Retinal pigment epithelial cell (primary cell): Measurements from ENCODE around the gene LYL1.

Experiments
- DNase-seq: peaks from one replicate; pipeline ENCODE4 v3.0.0-alpha.2; 2010; ENCODE audit warnings: low read depth
- H3K4me3 ChIP-seq: 2 replicates; pipeline ENCODE4 v1.5.1; 2011; ENCODE audit warnings: mild to moderate bottlenecking, low read length, control low read depth, moderate library complexity
- CTCF ChIP-seq: conservative IDR thresholded peaks from 2 replicates; pipeline ENCODE4 v1.5.1; 2011; ENCODE audit warnings: low read depth, low read length, control low read depth, inconsistent platforms

Gene LYL1

GRCh38 chr19:13120031-13120430 lies 17.4 kb upstream of the LYL1 start:
- TF ChIP-seq CTCF: no peak
- no peak overlapping the region for H3K4me3 ChIP-seq
- DNase-seq: no peak

- no peak for TF ChIP-seq CTCF
- peak overlapping the region; percentile 83 for H3K4me3 ChIP-seq
- no peak for DNase-seq
Measured at GRCh38 chr19:13119627-13120026, 17.0 kb upstream of the LYL1 start.

DNA sequence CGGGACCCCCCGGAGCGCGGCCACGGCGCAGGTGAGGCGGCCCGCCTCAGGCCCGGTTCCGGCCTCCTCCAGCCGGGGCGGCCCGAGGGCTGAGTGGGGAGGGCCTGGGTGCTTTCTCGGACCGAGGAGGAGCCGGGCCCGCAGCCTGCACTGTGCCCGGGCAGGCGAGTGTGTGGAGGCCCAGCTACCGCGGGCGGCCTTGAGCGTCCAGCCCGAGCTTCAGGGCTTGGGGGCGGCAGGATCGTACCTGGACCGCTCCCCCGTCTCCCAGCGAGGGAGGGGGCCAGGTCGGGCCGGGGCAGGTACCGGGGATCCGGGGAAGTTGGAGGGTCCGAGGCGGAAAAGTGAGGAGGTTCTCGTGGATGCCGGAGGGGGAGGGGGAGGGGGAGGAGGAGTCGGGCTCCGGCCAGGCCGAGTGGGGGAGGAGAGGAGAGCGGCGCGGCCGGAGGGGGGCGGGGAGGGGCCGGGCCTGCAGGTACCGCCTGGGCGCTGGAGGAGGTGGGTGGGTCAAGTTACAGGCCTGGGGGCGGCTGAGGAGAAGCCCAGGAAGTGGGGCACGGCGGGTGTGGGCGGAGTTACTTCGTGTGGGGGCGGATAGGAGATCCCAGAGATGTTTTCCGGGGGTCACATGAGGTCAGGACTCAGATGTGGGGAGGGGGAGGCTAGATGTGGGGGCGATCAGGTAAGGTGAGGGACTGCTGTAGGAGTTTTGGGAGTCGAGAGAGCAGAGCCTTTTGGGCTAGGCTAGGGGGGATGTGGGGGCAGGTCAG lies 16.0 kb upstream of the LYL1 start:
- DNase-seq: no peak
- H3K4me3 ChIP-seq: peak overlapping the region; percentile 83
- TF ChIP-seq CTCF: no peak

GRCh38 chr19:13117772-13118423 lies 15.2 kb upstream of the LYL1 start, which contains the start of gene NACC1:
Gene NACC1, plus strand, starts transcription at chr19:13118264. Its CDS starts 16,944 bp downstream, at chr19:13135208.
- peak within 1 kb of the TSS; percentile 98 for H3K4me3 ChIP-seq
- peak; percentile 42 for DNase-seq
- TF ChIP-seq CTCF: no peak

DNA sequence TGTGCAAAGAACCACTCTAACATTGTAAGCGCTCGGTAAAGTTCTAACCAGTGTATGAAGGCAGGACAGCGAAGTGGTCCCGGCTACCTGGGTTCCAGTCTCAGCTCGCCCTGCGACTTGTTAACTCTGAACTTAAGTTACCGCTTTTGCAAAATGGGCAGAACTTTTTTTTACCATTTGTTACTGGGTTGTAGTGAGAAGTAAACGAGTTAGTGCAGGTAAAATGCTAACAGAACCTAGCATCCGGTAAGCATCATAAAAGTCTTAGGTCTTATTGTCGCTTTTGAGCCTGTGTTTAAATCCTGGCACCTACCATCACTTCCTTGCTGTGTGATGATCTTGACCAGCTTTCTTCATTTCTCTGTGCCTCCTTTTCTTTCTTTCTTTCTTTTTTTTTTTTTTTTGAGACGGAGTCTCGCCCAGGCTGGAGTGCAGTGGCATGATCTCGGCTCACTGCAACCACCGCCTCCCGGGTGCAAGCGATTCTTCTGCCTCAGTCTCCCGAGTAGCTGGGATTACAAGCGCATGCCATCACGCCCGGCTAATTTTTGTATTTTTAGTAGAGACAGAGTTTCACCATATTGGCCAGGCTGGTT lies 14.6 kb upstream of the LYL1 start:
- H3K4me3 ChIP-seq: peak overlapping the region; percentile 98
- no peak for TF ChIP-seq CTCF
- DNase-seq: no peak

- DNase-seq: peak; percentile 68
- no peak for TF ChIP-seq CTCF
- H3K4me3 ChIP-seq: peak within 1 kb of the TSS; percentile 98
Measured at GRCh38 chr19:13116282-13117175, 13.9 kb upstream of the LYL1 start, which contains the start of gene TRMT1. Gene TRMT1, minus strand, starts transcription at chr19:13116740. Its CDS starts 341 bp downstream, at chr19:13116399.
